Neural cell (in vitro differentiated cells): ENCODE results near the gene RGS3. TPM values are rescaled to one million over a fixed set of nuclear protein-coding genes. Genes with fewer than 3 reads are reported as not detected.

Source experiments
- H2AFZ ChIP-seq: fragments of 200-600, 300-800 bp; sonication (generic), shearing (Covaris generic); 2 replicates; pipeline ENCODE4 v1.6.0; 2014; ENCODE audit warnings: low read depth, mild to moderate bottlenecking, antibody characterized with exemption, low read length, moderate library complexity
- H3F3A ChIP-seq: fragments of 200-600 bp; shearing (Covaris generic); 2 replicates; pipeline ENCODE4 v1.6.1; 2016; ENCODE audit warnings: mild to moderate bottlenecking, moderate library complexity, mixed read lengths, antibody characterized with exemption, low read length; ENCODE audit not compliant: insufficient read depth, poor library complexity, severe bottlenecking
- H3K27ac ChIP-seq: fragments of 200-600, 300-800 bp; sonication (generic), shearing (Covaris generic); 2 replicates; pipeline ENCODE4 v1.5.1; 2014; ENCODE audit warnings: mild to moderate bottlenecking, low read length, moderate library complexity
- H3K27me3 ChIP-seq: fragments of 300-800, 200-600 bp; sonication (generic), shearing (Covaris generic); 2 replicates; pipeline ENCODE4 v1.6.0; 2014; ENCODE audit warnings: mild to moderate bottlenecking, low read depth, low read length, moderate library complexity; ENCODE audit not compliant: insufficient read depth
- H3K36me3 ChIP-seq: fragments of 300-800, 200-600 bp; sonication (generic), shearing (Covaris generic); 2 replicates; pipeline ENCODE4 v1.5.1; 2014; ENCODE audit warnings: mild to moderate bottlenecking, antibody characterized with exemption, low read length, moderate library complexity; ENCODE audit not compliant: insufficient read depth
- H3K4me2 ChIP-seq: fragments of 300-800, 200-600 bp; sonication (generic), shearing (Covaris generic); 2 replicates; pipeline ENCODE4 v1.6.0; 2014; ENCODE audit warnings: mild to moderate bottlenecking, low read length
- H3K4me3 ChIP-seq: fragments of 300-800, 200-600 bp; sonication (generic), shearing (Covaris generic); 2 replicates; pipeline ENCODE4 v1.5.1; 2014; ENCODE audit warnings: mild to moderate bottlenecking, low read length, moderate library complexity
- H3K79me2 ChIP-seq: fragments of 200-600 bp; shearing (Covaris generic); replicated peaks from 2 replicates; pipeline ENCODE4 v1.6.0; 2014; ENCODE audit warnings: mild to moderate bottlenecking, low read length, moderate library complexity; ENCODE audit not compliant: insufficient read depth
- H3K9ac ChIP-seq: fragments of 300-800, 200-600 bp; sonication (generic), shearing (Covaris generic); 2 replicates; pipeline ENCODE4 v1.6.1; 2016; ENCODE audit warnings: mild to moderate bottlenecking, low read length, mixed read lengths
- H3K9me2 ChIP-seq: fragments of 200-600 bp; shearing (Covaris generic); 2 replicates; pipeline ENCODE4 v1.6.1; 2016; ENCODE audit warnings: mild to moderate bottlenecking, low read length, mixed read lengths; ENCODE audit not compliant: insufficient read depth
- H3K9me3 ChIP-seq: fragments of 200-600, 300-800 bp; sonication (generic), shearing (Covaris generic); 2 replicates; pipeline ENCODE4 v1.6.1; 2016; ENCODE audit warnings: mild to moderate bottlenecking, mixed run types, low read length, moderate library complexity, mixed read lengths
- H4K20me1 ChIP-seq: fragments of 200-600 bp; shearing (Covaris generic); 2 replicates; pipeline ENCODE4 v1.6.1; 2016; ENCODE audit warnings: mild to moderate bottlenecking, mixed run types; ENCODE audit not compliant: insufficient read depth
- CTCF ChIP-seq: fragments of 450-650 bp; IDR thresholded peaks from 2 replicates; pipeline ENCODE4 v1.5.1; 2014; ENCODE audit warnings: antibody characterized with exemption, mild to moderate bottlenecking, moderate library complexity; ENCODE audit not compliant: poor library complexity, severe bottlenecking
- EP300 ChIP-seq: fragments of 450-650 bp; conservative IDR thresholded peaks from 2 replicates; pipeline ENCODE4 v1.6.1; 2014; ENCODE audit warnings: antibody characterized with exemption, mild to moderate bottlenecking, moderate library complexity; ENCODE audit not compliant: poor library complexity, severe bottlenecking
- EZH2 ChIP-seq: fragments of 200-600, 300-800 bp; shearing (Covaris generic), sonication (generic); IDR thresholded peaks from 2 replicates; pipeline ENCODE4 v1.6.1; 2014; ENCODE audit warnings: antibody characterized with exemption, low read length, borderline replicate concordance, mild to moderate bottlenecking; ENCODE audit not compliant: insufficient read depth, poor library complexity, severe bottlenecking
- MXI1 ChIP-seq: fragments of 450-650 bp; conservative IDR thresholded peaks from 2 replicates; pipeline ENCODE4 v1.6.1; 2014; ENCODE audit warnings: antibody characterized with exemption, mild to moderate bottlenecking; ENCODE audit not compliant: poor library complexity, severe bottlenecking
- POLR2AphosphoS5 ChIP-seq: IDR thresholded peaks from 2 replicates; pipeline ENCODE4 v1.6.1; 2012
- RAD21 ChIP-seq: fragments of 450-650 bp; conservative IDR thresholded peaks from 2 replicates; pipeline ENCODE4 v1.6.1; 2014; ENCODE audit warnings: antibody characterized with exemption, mild to moderate bottlenecking, moderate library complexity
- SMC3 ChIP-seq: fragments of 450-650 bp; conservative IDR thresholded peaks from 2 replicates; pipeline ENCODE4 v1.6.1; 2014; ENCODE audit warnings: antibody characterized with exemption, mild to moderate bottlenecking, moderate library complexity; ENCODE audit not compliant: poor library complexity
- TAF1 ChIP-seq: IDR thresholded peaks from 2 replicates; pipeline ENCODE4 v1.6.1; 2012; ENCODE audit warnings: low read depth
- polyA plus RNA-seq: library from polyadenylated mRNA; depleted of rRNA; stranded (reverse); fragments of >200 nt; gene quantifications from 2 replicates; pipeline ENCODE4 v1.2.3, GENCODE V29; 2014
- TF ChIP-seq, protein P1 (sequence below): IDR thresholded peaks from 2 replicates; pipeline ENCODE4 v1.6.1; 2012; ENCODE audit warnings: borderline replicate concordance

RGS3 gene
- polyA plus RNA-seq, 1 donor from 2014 or later: 25.3 TPM

- no peaks in the 10 kb centered on the region for H3K36me3 ChIP-seq
- H3K4me3 ChIP-seq: no peak overlapping the region
- H3K9me2 ChIP-seq: no peaks in the 10 kb centered on the region
- no peaks in the 10 kb centered on the region for H3F3A ChIP-seq
- H3K9ac ChIP-seq: no peak overlapping the region
- no peak overlapping the region for H2AFZ ChIP-seq
- no peak overlapping the region for H3K4me2 ChIP-seq
- H3K9me3 ChIP-seq: no peaks in the 10 kb centered on the region
- no peaks in the 10 kb centered on the region for H3K79me2 ChIP-seq
- H3K27ac ChIP-seq: no peak overlapping the region
- no peaks in the 10 kb centered on the region for H3K27me3 ChIP-seq
- H4K20me1 ChIP-seq: no peaks in the 10 kb centered on the region
- TF ChIP-seq, protein P1, sequence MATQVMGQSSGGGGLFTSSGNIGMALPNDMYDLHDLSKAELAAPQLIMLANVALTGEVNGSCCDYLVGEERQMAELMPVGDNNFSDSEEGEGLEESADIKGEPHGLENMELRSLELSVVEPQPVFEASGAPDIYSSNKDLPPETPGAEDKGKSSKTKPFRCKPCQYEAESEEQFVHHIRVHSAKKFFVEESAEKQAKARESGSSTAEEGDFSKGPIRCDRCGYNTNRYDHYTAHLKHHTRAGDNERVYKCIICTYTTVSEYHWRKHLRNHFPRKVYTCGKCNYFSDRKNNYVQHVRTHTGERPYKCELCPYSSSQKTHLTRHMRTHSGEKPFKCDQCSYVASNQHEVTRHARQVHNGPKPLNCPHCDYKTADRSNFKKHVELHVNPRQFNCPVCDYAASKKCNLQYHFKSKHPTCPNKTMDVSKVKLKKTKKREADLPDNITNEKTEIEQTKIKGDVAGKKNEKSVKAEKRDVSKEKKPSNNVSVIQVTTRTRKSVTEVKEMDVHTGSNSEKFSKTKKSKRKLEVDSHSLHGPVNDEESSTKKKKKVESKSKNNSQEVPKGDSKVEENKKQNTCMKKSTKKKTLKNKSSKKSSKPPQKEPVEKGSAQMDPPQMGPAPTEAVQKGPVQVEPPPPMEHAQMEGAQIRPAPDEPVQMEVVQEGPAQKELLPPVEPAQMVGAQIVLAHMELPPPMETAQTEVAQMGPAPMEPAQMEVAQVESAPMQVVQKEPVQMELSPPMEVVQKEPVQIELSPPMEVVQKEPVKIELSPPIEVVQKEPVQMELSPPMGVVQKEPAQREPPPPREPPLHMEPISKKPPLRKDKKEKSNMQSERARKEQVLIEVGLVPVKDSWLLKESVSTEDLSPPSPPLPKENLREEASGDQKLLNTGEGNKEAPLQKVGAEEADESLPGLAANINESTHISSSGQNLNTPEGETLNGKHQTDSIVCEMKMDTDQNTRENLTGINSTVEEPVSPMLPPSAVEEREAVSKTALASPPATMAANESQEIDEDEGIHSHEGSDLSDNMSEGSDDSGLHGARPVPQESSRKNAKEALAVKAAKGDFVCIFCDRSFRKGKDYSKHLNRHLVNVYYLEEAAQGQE: no peak
These were observed 47.6 kb downstream of the RGS3 start for GRCh38 chr9:113511047-113511521.

DNA sequence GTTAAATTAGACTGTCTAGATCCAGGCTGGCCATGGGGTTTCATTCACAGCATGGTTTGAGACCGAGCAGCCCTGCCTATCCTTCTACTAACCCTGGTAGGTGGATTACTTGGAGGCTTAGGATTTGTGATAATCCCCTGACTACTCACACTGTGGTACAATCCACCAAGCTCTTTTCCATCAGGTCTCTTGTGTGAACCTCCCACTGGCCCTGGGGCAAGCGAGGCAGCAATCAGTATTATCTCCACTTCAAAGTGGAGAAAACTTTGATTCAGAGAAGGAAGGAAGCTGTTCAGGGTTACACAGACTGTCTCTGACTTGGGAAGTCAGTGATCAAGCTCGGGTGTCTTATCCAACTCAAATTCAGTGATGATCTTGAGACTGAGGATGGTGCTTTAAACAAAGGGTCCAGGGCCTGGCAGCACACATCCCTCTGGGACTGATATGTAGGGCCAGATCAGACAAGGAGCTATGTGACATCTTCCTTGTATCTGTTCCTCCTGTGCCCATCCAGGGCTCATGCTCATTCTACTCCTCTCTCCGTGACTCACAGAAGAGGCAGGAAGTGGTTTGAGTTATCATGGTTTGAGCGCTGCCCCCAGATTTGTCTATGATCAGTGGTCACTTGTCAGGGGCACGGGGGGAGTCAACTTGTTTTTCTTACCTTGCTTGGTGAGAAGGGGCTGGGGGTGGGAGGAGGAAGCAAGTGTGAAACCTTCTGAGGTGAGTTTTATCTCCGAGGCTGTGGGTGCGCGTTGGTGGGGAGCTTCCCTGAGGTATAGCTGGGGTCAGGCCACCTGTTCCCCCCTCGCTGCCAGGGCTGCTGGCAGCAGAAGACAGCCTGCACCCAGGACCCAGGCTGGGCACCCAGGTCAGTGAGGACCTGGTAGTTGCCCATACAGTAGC, 48.6 kb downstream of the RGS3 start:
- Histone ChIP-seq H3K9me3 (no peaks in the 10 kb centered on the region), H3K9me2 (no peaks in the 10 kb centered on the region), H2AFZ (no peak overlapping the region), H3K27me3 (no peaks in the 10 kb centered on the region), H3K27ac (no peak overlapping the region), H3K4me2 (no peak overlapping the region), H3K79me2 (no peaks in the 10 kb centered on the region), H3F3A (no peaks in the 10 kb centered on the region), H3K4me3 (no peak overlapping the region), H3K36me3 (no peaks in the 10 kb centered on the region), H3K9ac (no peak overlapping the region), H4K20me1 (no peaks in the 10 kb centered on the region)
- TF ChIP-seq TAF1 (no peak), RAD21 (no peak)

- Histone ChIP-seq H3K9me2 (no peaks in the 10 kb centered on the region), H2AFZ (no peak overlapping the region), H3K4me2 (no peak overlapping the region), H3K9me3 (no peaks in the 10 kb centered on the region), H3K79me2 (no peaks in the 10 kb centered on the region), H3K27me3 (no peaks in the 10 kb centered on the region), H3K36me3 (no peaks in the 10 kb centered on the region), H3K4me3 (no peak overlapping the region), H4K20me1 (no peaks in the 10 kb centered on the region), H3K9ac (no peak overlapping the region), H3F3A (no peaks in the 10 kb centered on the region), H3K27ac (no peak overlapping the region)
- TF ChIP-seq SMC3: no peak
- no peak for TF ChIP-seq EZH2
- no peak for TF ChIP-seq RAD21
- TF ChIP-seq CTCF: no peak
- TF ChIP-seq POLR2AphosphoS5: no peak
- no peak for TF ChIP-seq EP300
- TF ChIP-seq, protein P1: no peak
- no peak for TF ChIP-seq TAF1
- TF ChIP-seq MXI1: no peak
These were observed 49.6 kb downstream of the RGS3 start for GRCh38 chr9:113513111-113513510.
